Measurements from ENCODE around the gene PRRT1. TPM values are rescaled to one million over a fixed set of nuclear protein-coding genes. Genes with fewer than 3 reads are reported as not detected.

Gene PRRT1
- total and polyA plus RNA-seq, 11 donors: 0.28 to 1.1 (median 0.62) TPM

DNA sequence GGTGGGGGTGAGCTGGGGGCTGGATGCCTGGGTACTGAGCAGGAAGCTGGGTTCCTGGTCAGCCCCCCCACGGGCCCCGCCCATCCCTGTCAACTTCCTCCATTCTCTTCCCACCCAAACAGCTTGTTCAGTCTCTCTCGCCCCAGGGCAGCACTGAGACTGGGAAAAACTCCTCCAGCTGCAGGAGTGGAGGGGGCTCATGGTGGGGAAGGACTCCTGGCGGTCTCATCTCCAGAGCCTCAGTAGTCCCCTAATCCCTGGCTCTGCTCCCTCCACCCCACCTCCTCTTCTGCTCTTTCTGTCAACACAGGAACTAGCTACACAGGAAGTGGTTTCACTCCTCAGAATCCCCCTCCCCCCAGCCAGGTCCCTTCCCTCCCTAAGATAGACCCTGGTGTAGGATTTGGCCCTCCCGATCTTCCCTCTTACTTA is 40.9 kb upstream of the PRRT1 start, which contains the start of gene GPSM3:
Gene GPSM3 (minus strand): TSS at position 36 of the 432 bp plus-strand sequence. CDS start 130 bp downstream, outside the sequence.
- intact Hi-C loops (cut with DNase I): loop anchor here in 3 of 10 donors (5.0 to 10.0 kb wide), 3 partner anchors 65 to 1012 kb away; partner anchors contain the start of genes ATF6B (in 1 of the 3), HSD17B8 (in 1 of the 3), RING1 (in 1 of the 3) and RXRB (in 1 of the 3)
- peaks cover 7 to 76% (median 55%) of the 10 kb centered on the region in 12 donors for H3K4me1 ChIP-seq
- DNase-seq (peak; percentile 72 to 82 (median 77)), ATAC-seq (no peak)
- H3K27ac ChIP-seq: peak within 1 kb of the TSS; percentile 44 to 100 (median 96)
- TF ChIP-seq CTCF (IDR thresholded peaks at IDR 0.05) (no peak), POLR2A (IDR thresholded peaks at IDR 0.05) (no peak)
- H3K4me3 ChIP-seq: peak within 1 kb of the TSS in 10 of 12 donors; percentile 6 to 93 (median 36)
- H3K36me3 ChIP-seq: peaks cover 0 to 15% (median 2%) of the 10 kb centered on the region in 9 donors
- H3K9me3 ChIP-seq: no peaks in the 10 kb centered on the region
- no peaks in the 10 kb centered on the region for H3K27me3 ChIP-seq
- WGBS, 4 donors: 20 to 39% (median 34%) methylated on average over 5 of the region's 5 CpGs

DNA sequence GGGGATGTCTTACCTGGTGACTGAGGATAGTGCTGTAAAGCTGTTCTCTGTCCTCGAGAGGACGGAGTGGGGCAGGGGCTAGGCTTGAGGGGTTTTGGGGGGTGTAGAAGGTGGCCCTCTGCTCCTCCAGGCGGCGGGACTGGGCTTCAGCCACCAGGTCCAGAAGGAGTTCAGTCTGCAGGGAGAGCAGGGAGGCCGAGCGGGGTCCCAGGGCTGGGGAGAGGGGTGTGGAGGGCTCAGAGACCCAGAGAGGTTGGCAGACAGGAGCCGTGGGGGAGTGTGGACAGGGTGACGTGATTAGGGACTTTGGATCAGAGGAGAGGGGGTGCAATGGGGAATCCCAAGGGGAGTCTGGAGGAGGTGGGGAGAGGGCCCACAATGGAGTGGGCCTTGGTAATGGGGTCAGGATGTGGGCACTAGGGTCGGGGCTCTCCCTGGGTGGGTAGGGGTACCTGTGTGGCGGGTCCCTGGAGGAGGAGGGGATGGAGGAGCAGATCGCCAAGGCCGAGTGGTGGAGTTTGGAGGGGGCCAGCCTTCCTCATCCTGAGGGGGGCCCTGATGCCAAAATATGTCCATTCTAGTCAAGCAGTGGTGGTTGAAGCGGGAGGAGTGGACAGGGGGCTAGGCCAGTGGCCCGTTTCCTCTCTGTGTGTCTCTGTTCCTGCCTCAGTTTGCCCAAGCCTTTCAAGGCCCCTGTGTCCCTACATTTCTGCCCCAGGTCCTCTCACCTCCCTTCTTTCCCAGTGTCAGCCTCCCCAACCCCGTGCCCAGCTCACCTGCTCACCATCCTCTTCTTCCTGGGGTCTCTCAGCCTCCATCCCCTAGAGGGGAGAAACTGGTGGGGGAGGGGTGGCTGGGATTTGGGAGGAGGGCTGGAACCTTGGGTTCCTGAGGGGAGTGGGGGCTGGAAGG is 40.2 kb upstream of the PRRT1 start:
- peak overlapping the region; percentile 44 to 100 (median 96) for H3K27ac ChIP-seq
- intact Hi-C loops (cut with DNase I): loop anchor here in 3 of 10 donors (5.0 to 10.0 kb wide), 3 partner anchors 65 to 1013 kb away; partner anchors contain the start of genes ATF6B (in 1 of the 3), HSD17B8 (in 1 of the 3), RING1 (in 1 of the 3) and RXRB (in 1 of the 3)
- peaks cover 3 to 76% (median 53%) of the 10 kb centered on the region in 12 donors for H3K4me1 ChIP-seq
- WGBS, 4 donors: 71 to 82% (median 74%) methylated on average over 15 of the region's 15 CpGs
- TF ChIP-seq CTCF (IDR thresholded peaks at IDR 0.05) (no peak), POLR2A (IDR thresholded peaks at IDR 0.05) (no peak)
- H3K9me3 ChIP-seq: no peaks in the 10 kb centered on the region
- ATAC-seq: no peak
- peaks cover 0 to 17% (median 9%) of the 10 kb centered on the region in 9 donors for H3K36me3 ChIP-seq
- peak overlapping the region in 10 of 12 donors; percentile 6 to 93 (median 36) for H3K4me3 ChIP-seq
- DNase-seq: peak in 2 of 5 donors; percentile 43 to 66
- H3K27me3 ChIP-seq: no peaks in the 10 kb centered on the region

GRCh38 chr6:32190911-32191677 is 39.4 kb upstream of the PRRT1 start:
- Histone ChIP-seq H3K36me3 (peaks cover 0 to 25% (median 17%) of the 10 kb centered on the region in 9 donors), H3K4me1 (peaks cover 0 to 76% (median 57%) of the 10 kb centered on the region in 12 donors), H3K27ac (peak overlapping the region; percentile 90 to 100 (median 97)), H3K9me3 (no peaks in the 10 kb centered on the region), H3K27me3 (no peaks in the 10 kb centered on the region), H3K4me3 (peak overlapping the region; percentile 5 to 93 (median 80))
- TF ChIP-seq CTCF (IDR thresholded peaks at IDR 0.05): no peak
- no peak for TF ChIP-seq POLR2A (IDR thresholded peaks at IDR 0.05)
- ATAC-seq (no peak), DNase-seq (peak in 2 of 5 donors; percentile 32 to 54)
- 79 to 89% (median 82%) methylated on average over 8 of the region's 8 CpGs for WGBS, 4 donors
- intact Hi-C loops (cut with DNase I): loop anchor here in 3 of 10 donors (5.0 to 10.0 kb wide), 3 partner anchors 64 to 1014 kb away; partner anchors contain the start of genes ATF6B (in 1 of the 3), HSD17B8 (in 1 of the 3), RING1 (in 1 of the 3) and RXRB (in 1 of the 3)
